K562 (cell line): Measurements from ENCODE around the gene BDH1. TPM values are rescaled to one million over a fixed set of nuclear protein-coding genes. Genes with fewer than 3 reads are reported as not detected.
A peak's percentile ranks its signal among the peaks of the same experiment; 100 is the strongest.

Source experiments
- MEIS2 ChIP-seq: fragments of 450-650 bp; IDR thresholded peaks from 2 replicates; pipeline ENCODE4 v1.6.1; 2014; ENCODE audit warnings: mild to moderate bottlenecking; ENCODE audit not compliant: partially characterized antibody
- UBTF ChIP-seq, 2 experiments: IDR thresholded peaks; 2 replicates each; pipeline ENCODE4 v1.6.1; 2012; ENCODE audit warnings: improper control_type of control experiment in 2 of 2, low read depth in 2 of 2, low read length in 2 of 2, borderline replicate concordance in 1 of 2
- ZFPM2 ChIP-seq: fragments of 250-450 bp; sonication (Bioruptor Pico); IDR thresholded peaks from 2 replicates; pipeline ENCODE4 v1.5.1; 2022; ENCODE audit warnings: mild to moderate bottlenecking
- ZMIZ1 ChIP-seq, 2 experiments: fragments of 150-350 bp in 1 of 2; IDR thresholded peaks; 2 replicates each; pipeline ENCODE4 v1.6.1; 2012 to 2016; ENCODE audit warnings: low read depth in 2 of 2, low read length in 2 of 2, mild to moderate bottlenecking in 1 of 2, moderate library complexity in 1 of 2
- ZNF143 ChIP-seq: sonication (generic); formaldehyde crosslinking; IDR thresholded peaks from 2 replicates; pipeline ENCODE4 v1.9.0; 2022; ENCODE audit warnings: mild to moderate bottlenecking, missing genetic modification reagents
- polyA plus RNA-seq, 8 experiments: library from polyadenylated mRNA; depleted of rRNA in 4 of 8; stranded (reverse) in 5 of 8; unstranded in 3 of 8; fragments of >200 nt; fragmentation: Nextera tagmentation in 2 of 8; fragmentation: Illumina TruSeq in 1 of 8; extraction: Ambion mirVana in 2 of 8; extraction: Trizol in 1 of 8; gene quantifications; 2 replicates each; pipeline versions ENCODE4 v1.2.1 to v1.2.3, GENCODE V29; 2011 to 2014; ENCODE audit warnings: inconsistent platforms in 1 of 8, missing spikeins in 1 of 8
- total RNA-seq, 7 experiments: library from RNA; depleted of rRNA in 6 of 7; stranded (reverse); fragments of >200 nt in 6 of 7; fragmentation: Illumina TruSeq in 2 of 7; extraction: Trizol in 2 of 7; gene quantifications; 2 replicates each; pipeline versions ENCODE4 v1.2.1 to v1.2.3, GENCODE V29; 2011 to 2021; ENCODE audit warnings: low replicate concordance in 1 of 7
- TF ChIP-seq, protein P1 (sequence below): sonication (generic); formaldehyde crosslinking; IDR thresholded peaks from 2 replicates; pipeline ENCODE4 v1.9.0; 2022; ENCODE audit warnings: mild to moderate bottlenecking, missing genetic modification reagents

The BDH1 gene
- total and polyA plus RNA-seq, 9 of the 15 experiments (the other 6 are each of a cell fraction or from before 2014, with no cell fraction given): 0.07 to 0.89 (median 0.12) TPM; not detected in 3

DNA sequence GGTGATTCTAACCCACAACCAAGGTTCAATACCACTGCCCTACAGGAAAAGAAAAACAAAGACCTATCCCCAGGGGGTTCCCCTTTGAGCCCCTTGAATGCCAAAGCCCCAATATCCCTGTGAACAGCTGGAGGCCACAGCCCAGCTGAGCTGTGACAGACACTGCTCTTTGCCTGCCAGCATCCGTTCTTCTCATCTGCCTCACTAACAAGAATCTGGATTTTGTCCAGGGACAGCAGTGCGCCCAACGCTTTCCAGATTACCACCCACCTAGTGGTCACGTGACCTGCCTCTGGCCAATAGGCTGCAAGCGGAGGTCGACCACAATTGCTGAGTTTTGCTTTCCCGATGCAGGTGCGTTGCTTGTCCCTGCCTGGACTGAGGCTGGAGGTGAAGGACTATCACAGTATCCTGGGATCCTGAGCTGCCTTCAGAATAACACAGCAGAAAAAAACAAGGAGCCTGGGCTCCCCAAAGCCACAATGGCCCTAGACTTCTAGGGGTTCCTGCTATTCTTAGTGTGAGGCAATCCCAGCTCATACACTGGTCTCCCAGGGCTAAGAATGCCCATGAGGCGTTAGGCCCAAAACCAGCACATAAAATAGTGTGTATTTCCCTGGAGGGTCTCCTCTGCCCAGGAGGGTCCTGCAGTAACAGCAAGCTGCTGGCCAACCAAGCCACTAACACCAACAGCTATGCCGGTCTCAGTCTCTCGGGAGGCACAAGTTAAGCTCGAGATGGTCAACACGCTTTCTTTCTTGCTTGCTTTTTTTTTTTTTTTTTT is 13.8 kb downstream of the BDH1 start (continued):
- no peak for TF ChIP-seq ZNF143 (CRISPR knock-in tag)
- no peak for TF ChIP-seq UBTF (IDR thresholded peaks at IDR 0.05; ENCODE audit: borderline replicate concordance in 1 of 2, low read depth in 2 of 2, low read length in 2 of 2)
- no peak for TF ChIP-seq MEIS2
- TF ChIP-seq ZFPM2: no peak
- TF ChIP-seq ZMIZ1 (IDR thresholded peaks at IDR 0.05; ENCODE audit: low read depth in 2 of 2, low read length in 2 of 2): no peak
- TF ChIP-seq, protein P1, sequence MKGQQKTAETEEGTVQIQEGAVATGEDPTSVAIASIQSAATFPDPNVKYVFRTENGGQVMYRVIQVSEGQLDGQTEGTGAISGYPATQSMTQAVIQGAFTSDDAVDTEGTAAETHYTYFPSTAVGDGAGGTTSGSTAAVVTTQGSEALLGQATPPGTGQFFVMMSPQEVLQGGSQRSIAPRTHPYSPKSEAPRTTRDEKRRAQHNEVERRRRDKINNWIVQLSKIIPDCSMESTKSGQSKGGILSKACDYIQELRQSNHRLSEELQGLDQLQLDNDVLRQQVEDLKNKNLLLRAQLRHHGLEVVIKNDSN (CRISPR knock-in tag): peak; percentile 95
- TF ChIP-seq, all 486 proteins: peak for 22
